ENCODE measurements around the gene OOSP3.

DNA sequence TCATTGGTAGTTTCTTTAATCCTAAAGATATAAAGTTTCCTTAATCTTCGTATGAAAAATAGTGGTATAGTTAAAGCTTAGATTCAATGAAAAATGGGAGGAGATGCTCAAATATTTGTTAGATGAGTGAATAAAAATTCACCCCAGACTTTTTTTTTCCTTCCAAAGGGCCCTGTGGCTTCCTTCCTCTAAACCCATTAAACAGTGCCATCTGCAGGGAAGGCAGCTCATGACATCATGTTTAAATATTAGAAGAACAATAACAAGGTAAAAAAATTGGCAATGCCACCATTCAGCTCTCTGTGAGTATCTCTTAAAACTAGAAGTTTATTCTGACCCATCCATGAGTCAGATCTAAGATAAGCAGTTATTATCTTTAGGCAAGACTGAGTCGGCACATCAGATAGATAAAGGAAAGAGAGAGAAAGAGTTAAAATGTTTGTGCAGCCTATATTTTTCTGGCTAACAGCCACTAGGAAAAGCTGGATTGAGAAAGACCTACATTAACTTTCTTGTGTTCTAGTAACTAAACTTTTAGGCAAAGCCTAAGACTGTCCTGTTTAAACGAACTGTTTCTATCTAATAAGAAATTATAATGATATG is 40.5 kb downstream of the OOSP3 start:
- no peak for TF ChIP-seq EZH2phosphoT487 (IDR thresholded peaks at IDR 0.05; ENCODE audit: borderline replicate concordance, low read depth, low read length)
- TF ChIP-seq, protein P1, sequence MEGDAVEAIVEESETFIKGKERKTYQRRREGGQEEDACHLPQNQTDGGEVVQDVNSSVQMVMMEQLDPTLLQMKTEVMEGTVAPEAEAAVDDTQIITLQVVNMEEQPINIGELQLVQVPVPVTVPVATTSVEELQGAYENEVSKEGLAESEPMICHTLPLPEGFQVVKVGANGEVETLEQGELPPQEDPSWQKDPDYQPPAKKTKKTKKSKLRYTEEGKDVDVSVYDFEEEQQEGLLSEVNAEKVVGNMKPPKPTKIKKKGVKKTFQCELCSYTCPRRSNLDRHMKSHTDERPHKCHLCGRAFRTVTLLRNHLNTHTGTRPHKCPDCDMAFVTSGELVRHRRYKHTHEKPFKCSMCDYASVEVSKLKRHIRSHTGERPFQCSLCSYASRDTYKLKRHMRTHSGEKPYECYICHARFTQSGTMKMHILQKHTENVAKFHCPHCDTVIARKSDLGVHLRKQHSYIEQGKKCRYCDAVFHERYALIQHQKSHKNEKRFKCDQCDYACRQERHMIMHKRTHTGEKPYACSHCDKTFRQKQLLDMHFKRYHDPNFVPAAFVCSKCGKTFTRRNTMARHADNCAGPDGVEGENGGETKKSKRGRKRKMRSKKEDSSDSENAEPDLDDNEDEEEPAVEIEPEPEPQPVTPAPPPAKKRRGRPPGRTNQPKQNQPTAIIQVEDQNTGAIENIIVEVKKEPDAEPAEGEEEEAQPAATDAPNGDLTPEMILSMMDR (conservative IDR thresholded peaks at IDR 0.05; ENCODE audit: low read length), result peak; percentile 88
